Neural cell (in vitro differentiated cells): ENCODE measurements around the gene ME2. TPM values are rescaled to one million over a fixed set of nuclear protein-coding genes. Genes with fewer than 3 reads are reported as not detected.

Experiments used
- H2AFZ ChIP-seq: fragments of 200-600, 300-800 bp; sonication (generic), shearing (Covaris generic); 2 replicates; pipeline ENCODE4 v1.6.0; 2014; ENCODE audit warnings: low read depth, mild to moderate bottlenecking, antibody characterized with exemption, low read length, moderate library complexity
- H3F3A ChIP-seq: fragments of 200-600 bp; shearing (Covaris generic); 2 replicates; pipeline ENCODE4 v1.6.1; 2016; ENCODE audit warnings: mild to moderate bottlenecking, moderate library complexity, mixed read lengths, antibody characterized with exemption, low read length; ENCODE audit not compliant: insufficient read depth, poor library complexity, severe bottlenecking
- H3K27ac ChIP-seq: fragments of 200-600, 300-800 bp; sonication (generic), shearing (Covaris generic); 2 replicates; pipeline ENCODE4 v1.5.1; 2014; ENCODE audit warnings: mild to moderate bottlenecking, low read length, moderate library complexity
- H3K27me3 ChIP-seq: fragments of 300-800, 200-600 bp; sonication (generic), shearing (Covaris generic); 2 replicates; pipeline ENCODE4 v1.6.0; 2014; ENCODE audit warnings: mild to moderate bottlenecking, low read depth, low read length, moderate library complexity; ENCODE audit not compliant: insufficient read depth
- H3K36me3 ChIP-seq: fragments of 300-800, 200-600 bp; sonication (generic), shearing (Covaris generic); 2 replicates; pipeline ENCODE4 v1.5.1; 2014; ENCODE audit warnings: mild to moderate bottlenecking, antibody characterized with exemption, low read length, moderate library complexity; ENCODE audit not compliant: insufficient read depth
- H3K4me2 ChIP-seq: fragments of 300-800, 200-600 bp; sonication (generic), shearing (Covaris generic); 2 replicates; pipeline ENCODE4 v1.6.0; 2014; ENCODE audit warnings: mild to moderate bottlenecking, low read length
- H3K4me3 ChIP-seq: fragments of 300-800, 200-600 bp; sonication (generic), shearing (Covaris generic); 2 replicates; pipeline ENCODE4 v1.5.1; 2014; ENCODE audit warnings: mild to moderate bottlenecking, low read length, moderate library complexity
- H3K79me2 ChIP-seq: fragments of 200-600 bp; shearing (Covaris generic); replicated peaks from 2 replicates; pipeline ENCODE4 v1.6.0; 2014; ENCODE audit warnings: mild to moderate bottlenecking, low read length, moderate library complexity; ENCODE audit not compliant: insufficient read depth
- H3K9ac ChIP-seq: fragments of 300-800, 200-600 bp; sonication (generic), shearing (Covaris generic); 2 replicates; pipeline ENCODE4 v1.6.1; 2016; ENCODE audit warnings: mild to moderate bottlenecking, low read length, mixed read lengths
- H3K9me2 ChIP-seq: fragments of 200-600 bp; shearing (Covaris generic); 2 replicates; pipeline ENCODE4 v1.6.1; 2016; ENCODE audit warnings: mild to moderate bottlenecking, low read length, mixed read lengths; ENCODE audit not compliant: insufficient read depth
- H3K9me3 ChIP-seq: fragments of 200-600, 300-800 bp; sonication (generic), shearing (Covaris generic); 2 replicates; pipeline ENCODE4 v1.6.1; 2016; ENCODE audit warnings: mild to moderate bottlenecking, mixed run types, low read length, moderate library complexity, mixed read lengths
- H4K20me1 ChIP-seq: fragments of 200-600 bp; shearing (Covaris generic); 2 replicates; pipeline ENCODE4 v1.6.1; 2016; ENCODE audit warnings: mild to moderate bottlenecking, mixed run types; ENCODE audit not compliant: insufficient read depth
- EP300 ChIP-seq: fragments of 450-650 bp; conservative IDR thresholded peaks from 2 replicates; pipeline ENCODE4 v1.6.1; 2014; ENCODE audit warnings: antibody characterized with exemption, mild to moderate bottlenecking, moderate library complexity; ENCODE audit not compliant: poor library complexity, severe bottlenecking
- EZH2 ChIP-seq: fragments of 200-600, 300-800 bp; shearing (Covaris generic), sonication (generic); IDR thresholded peaks from 2 replicates; pipeline ENCODE4 v1.6.1; 2014; ENCODE audit warnings: antibody characterized with exemption, low read length, borderline replicate concordance, mild to moderate bottlenecking; ENCODE audit not compliant: insufficient read depth, poor library complexity, severe bottlenecking
- MXI1 ChIP-seq: fragments of 450-650 bp; conservative IDR thresholded peaks from 2 replicates; pipeline ENCODE4 v1.6.1; 2014; ENCODE audit warnings: antibody characterized with exemption, mild to moderate bottlenecking; ENCODE audit not compliant: poor library complexity, severe bottlenecking
- POLR2AphosphoS5 ChIP-seq: IDR thresholded peaks from 2 replicates; pipeline ENCODE4 v1.6.1; 2012
- RAD21 ChIP-seq: fragments of 450-650 bp; conservative IDR thresholded peaks from 2 replicates; pipeline ENCODE4 v1.6.1; 2014; ENCODE audit warnings: antibody characterized with exemption, mild to moderate bottlenecking, moderate library complexity
- SMC3 ChIP-seq: fragments of 450-650 bp; conservative IDR thresholded peaks from 2 replicates; pipeline ENCODE4 v1.6.1; 2014; ENCODE audit warnings: antibody characterized with exemption, mild to moderate bottlenecking, moderate library complexity; ENCODE audit not compliant: poor library complexity
- TAF1 ChIP-seq: IDR thresholded peaks from 2 replicates; pipeline ENCODE4 v1.6.1; 2012; ENCODE audit warnings: low read depth
- polyA plus RNA-seq: library from polyadenylated mRNA; depleted of rRNA; stranded (reverse); fragments of >200 nt; gene quantifications from 2 replicates; pipeline ENCODE4 v1.2.3, GENCODE V29; 2014
- TF ChIP-seq, protein P1 (sequence below): fragments of 450-650 bp; IDR thresholded peaks from 2 replicates; pipeline ENCODE4 v1.5.1; 2014; ENCODE audit warnings: antibody characterized with exemption, mild to moderate bottlenecking, moderate library complexity; ENCODE audit not compliant: poor library complexity, severe bottlenecking
- TF ChIP-seq, protein P2 (sequence below): IDR thresholded peaks from 2 replicates; pipeline ENCODE4 v1.6.1; 2012; ENCODE audit warnings: borderline replicate concordance

Gene ME2
- polyA plus RNA-seq, 1 donor from 2014 or later: 76.2 TPM

DNA sequence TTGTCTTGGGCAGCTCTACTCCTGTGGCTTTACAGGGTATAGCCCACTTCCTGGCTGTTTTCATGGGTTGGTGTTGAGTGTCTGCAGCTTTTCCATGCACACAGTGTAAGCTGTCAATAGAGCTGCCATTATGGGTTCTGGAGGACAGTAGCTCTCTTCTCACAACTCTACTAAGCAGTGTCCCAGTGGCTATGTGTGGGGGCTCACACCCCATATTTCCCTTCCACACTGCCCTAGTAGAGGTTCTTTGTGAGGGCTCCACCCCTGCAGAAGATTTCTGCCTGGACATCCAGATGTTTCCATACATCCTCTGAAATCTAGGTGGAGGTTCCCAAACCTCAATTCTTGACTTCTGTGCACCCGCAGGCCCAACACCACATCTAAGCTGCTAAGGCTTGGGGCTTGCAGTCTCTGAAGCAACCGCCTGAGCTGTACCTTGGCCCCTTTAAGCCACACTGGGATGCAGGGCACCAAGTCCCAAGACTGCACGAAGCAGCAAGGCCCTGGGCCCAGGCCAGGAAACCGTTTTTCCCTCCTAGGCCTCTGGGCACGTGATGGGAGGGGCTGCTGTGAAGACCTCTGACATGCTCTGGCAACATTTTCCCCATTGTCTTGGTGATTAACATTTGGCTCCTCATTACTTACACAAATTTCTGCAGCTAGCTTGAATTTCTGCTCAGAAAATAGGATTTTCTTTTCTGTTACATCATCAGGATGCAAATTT, 98.3 kb downstream of the ME2 start:
- Histone ChIP-seq H2AFZ (no peak overlapping the region), H3K4me2 (no peak overlapping the region), H3K9ac (no peak overlapping the region), H3K27me3 (no peaks in the 10 kb centered on the region), H3K9me3 (no peaks in the 10 kb centered on the region), H3K9me2 (no peaks in the 10 kb centered on the region), H3K79me2 (no peaks in the 10 kb centered on the region), H3K4me3 (no peak overlapping the region), H3K27ac (no peak overlapping the region), H3K36me3 (peaks cover 10% of the 10 kb centered on the region), H3F3A (no peaks in the 10 kb centered on the region), H4K20me1 (no peaks in the 10 kb centered on the region)
- TF ChIP-seq EP300 (no peak), POLR2AphosphoS5 (no peak), SMC3 (no peak), TAF1 (no peak), MXI1 (no peak), RAD21 (no peak), EZH2 (no peak)
- TF ChIP-seq, protein P1, sequence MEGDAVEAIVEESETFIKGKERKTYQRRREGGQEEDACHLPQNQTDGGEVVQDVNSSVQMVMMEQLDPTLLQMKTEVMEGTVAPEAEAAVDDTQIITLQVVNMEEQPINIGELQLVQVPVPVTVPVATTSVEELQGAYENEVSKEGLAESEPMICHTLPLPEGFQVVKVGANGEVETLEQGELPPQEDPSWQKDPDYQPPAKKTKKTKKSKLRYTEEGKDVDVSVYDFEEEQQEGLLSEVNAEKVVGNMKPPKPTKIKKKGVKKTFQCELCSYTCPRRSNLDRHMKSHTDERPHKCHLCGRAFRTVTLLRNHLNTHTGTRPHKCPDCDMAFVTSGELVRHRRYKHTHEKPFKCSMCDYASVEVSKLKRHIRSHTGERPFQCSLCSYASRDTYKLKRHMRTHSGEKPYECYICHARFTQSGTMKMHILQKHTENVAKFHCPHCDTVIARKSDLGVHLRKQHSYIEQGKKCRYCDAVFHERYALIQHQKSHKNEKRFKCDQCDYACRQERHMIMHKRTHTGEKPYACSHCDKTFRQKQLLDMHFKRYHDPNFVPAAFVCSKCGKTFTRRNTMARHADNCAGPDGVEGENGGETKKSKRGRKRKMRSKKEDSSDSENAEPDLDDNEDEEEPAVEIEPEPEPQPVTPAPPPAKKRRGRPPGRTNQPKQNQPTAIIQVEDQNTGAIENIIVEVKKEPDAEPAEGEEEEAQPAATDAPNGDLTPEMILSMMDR: no peak
- TF ChIP-seq, protein P2, sequence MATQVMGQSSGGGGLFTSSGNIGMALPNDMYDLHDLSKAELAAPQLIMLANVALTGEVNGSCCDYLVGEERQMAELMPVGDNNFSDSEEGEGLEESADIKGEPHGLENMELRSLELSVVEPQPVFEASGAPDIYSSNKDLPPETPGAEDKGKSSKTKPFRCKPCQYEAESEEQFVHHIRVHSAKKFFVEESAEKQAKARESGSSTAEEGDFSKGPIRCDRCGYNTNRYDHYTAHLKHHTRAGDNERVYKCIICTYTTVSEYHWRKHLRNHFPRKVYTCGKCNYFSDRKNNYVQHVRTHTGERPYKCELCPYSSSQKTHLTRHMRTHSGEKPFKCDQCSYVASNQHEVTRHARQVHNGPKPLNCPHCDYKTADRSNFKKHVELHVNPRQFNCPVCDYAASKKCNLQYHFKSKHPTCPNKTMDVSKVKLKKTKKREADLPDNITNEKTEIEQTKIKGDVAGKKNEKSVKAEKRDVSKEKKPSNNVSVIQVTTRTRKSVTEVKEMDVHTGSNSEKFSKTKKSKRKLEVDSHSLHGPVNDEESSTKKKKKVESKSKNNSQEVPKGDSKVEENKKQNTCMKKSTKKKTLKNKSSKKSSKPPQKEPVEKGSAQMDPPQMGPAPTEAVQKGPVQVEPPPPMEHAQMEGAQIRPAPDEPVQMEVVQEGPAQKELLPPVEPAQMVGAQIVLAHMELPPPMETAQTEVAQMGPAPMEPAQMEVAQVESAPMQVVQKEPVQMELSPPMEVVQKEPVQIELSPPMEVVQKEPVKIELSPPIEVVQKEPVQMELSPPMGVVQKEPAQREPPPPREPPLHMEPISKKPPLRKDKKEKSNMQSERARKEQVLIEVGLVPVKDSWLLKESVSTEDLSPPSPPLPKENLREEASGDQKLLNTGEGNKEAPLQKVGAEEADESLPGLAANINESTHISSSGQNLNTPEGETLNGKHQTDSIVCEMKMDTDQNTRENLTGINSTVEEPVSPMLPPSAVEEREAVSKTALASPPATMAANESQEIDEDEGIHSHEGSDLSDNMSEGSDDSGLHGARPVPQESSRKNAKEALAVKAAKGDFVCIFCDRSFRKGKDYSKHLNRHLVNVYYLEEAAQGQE: no peak

DNA sequence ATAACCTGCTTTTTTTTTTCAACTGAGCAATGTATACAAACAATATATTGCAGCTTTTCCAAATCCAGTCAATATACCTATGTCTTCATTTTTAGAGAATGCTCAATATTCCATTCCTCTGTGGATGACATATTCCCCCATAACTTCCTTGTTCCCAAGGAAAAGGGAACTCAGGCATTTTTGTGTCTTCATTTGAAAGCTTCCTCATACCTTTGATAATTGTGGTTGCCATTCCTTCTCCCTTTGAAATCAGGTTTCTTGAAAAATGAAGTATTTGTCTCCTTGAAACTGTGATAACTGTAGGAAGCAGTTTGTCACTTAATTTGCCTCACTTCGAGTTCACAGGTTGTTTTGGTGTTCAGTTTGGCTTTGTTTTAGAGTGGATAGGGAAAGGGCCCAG, 102.5 kb downstream of the ME2 start:
- Histone ChIP-seq H2AFZ (no peak overlapping the region), H3K79me2 (peaks cover 6% of the 10 kb centered on the region), H3K9me2 (no peaks in the 10 kb centered on the region), H4K20me1 (no peaks in the 10 kb centered on the region), H3K4me2 (no peak overlapping the region), H3K9me3 (no peaks in the 10 kb centered on the region), H3K27ac (no peak overlapping the region), H3K36me3 (no peaks in the 10 kb centered on the region), H3K27me3 (no peaks in the 10 kb centered on the region), H3K9ac (no peak overlapping the region), H3F3A (no peaks in the 10 kb centered on the region), H3K4me3 (no peak overlapping the region)
- TF ChIP-seq EP300: no peak
- no peak for TF ChIP-seq MXI1
- TF ChIP-seq, protein P2: no peak
- TF ChIP-seq, protein P1: no peak
- TF ChIP-seq POLR2AphosphoS5: no peak
- TF ChIP-seq SMC3: no peak
- TF ChIP-seq RAD21: no peak
- TF ChIP-seq TAF1: no peak
- TF ChIP-seq EZH2: no peak
